Right atrium auricular region (tissue), 2 donors: ENCODE data around the gene NOD2. TPM values are rescaled to one million over a fixed set of nuclear protein-coding genes. Genes with fewer than 3 reads are reported as not detected.

Experiments used
- DNase-seq: peaks from one replicate; pipeline ENCODE4 v3.0.0-alpha.2; 2019; ENCODE audit warnings: low spot score
- H3K27ac ChIP-seq, 2 donors: fragments of 200-600 bp; sonication (generic); 1 replicate in 1 of 2; 2 replicates in 1 of 2; pipeline ENCODE4 v1.5.1; 2016 to 2019
- H3K27me3 ChIP-seq, 2 donors: fragments of 200-600 bp; sonication (generic); one replicate each; pipeline versions ENCODE4 v1.5.1 to v1.6.0; 2017 to 2019
- H3K36me3 ChIP-seq: fragments of 200-600 bp; sonication (generic); one replicate; pipeline ENCODE4 v1.5.1; 2016
- H3K4me1 ChIP-seq, 2 donors: fragments of 200-600 bp; sonication (generic); one replicate each; pipeline versions ENCODE4 v1.5.1 to v1.6.0; 2017 to 2019
- H3K4me3 ChIP-seq, 2 donors: fragments of 200-600 bp; sonication (generic); 1 replicate in 1 of 2; 2 replicates in 1 of 2; pipeline ENCODE4 v1.5.1; 2017 to 2019; ENCODE audit warnings: mild to moderate bottlenecking in 1 of 2, moderate library complexity in 1 of 2
- H3K9me3 ChIP-seq, 2 donors: fragments of 200-600 bp; sonication (generic); one replicate each; pipeline ENCODE4 v1.5.1; 2019
- total RNA-seq, 2 donors: library from RNA; depleted of rRNA; stranded (reverse); fragments of >200 nt; gene quantifications; one replicate each; pipeline ENCODE4 v1.1.0, GENCODE V29; 2016
- TF ChIP-seq, protein P1 (sequence below), 2 donors: fragments of 200-600 bp; sonication (generic); IDR thresholded peaks; one replicate each; pipeline ENCODE4 v1.5.1; 2019; ENCODE audit warnings: antibody characterized with exemption in 2 of 2

The NOD2 gene
- total RNA-seq, 2 donors from 2014 or later = 0.44 to 1.6 TPM

GRCh38 chr16:50733468-50733867, 40.1 kb downstream of the NOD2 start:
- TF ChIP-seq, protein P1, sequence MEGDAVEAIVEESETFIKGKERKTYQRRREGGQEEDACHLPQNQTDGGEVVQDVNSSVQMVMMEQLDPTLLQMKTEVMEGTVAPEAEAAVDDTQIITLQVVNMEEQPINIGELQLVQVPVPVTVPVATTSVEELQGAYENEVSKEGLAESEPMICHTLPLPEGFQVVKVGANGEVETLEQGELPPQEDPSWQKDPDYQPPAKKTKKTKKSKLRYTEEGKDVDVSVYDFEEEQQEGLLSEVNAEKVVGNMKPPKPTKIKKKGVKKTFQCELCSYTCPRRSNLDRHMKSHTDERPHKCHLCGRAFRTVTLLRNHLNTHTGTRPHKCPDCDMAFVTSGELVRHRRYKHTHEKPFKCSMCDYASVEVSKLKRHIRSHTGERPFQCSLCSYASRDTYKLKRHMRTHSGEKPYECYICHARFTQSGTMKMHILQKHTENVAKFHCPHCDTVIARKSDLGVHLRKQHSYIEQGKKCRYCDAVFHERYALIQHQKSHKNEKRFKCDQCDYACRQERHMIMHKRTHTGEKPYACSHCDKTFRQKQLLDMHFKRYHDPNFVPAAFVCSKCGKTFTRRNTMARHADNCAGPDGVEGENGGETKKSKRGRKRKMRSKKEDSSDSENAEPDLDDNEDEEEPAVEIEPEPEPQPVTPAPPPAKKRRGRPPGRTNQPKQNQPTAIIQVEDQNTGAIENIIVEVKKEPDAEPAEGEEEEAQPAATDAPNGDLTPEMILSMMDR (IDR thresholded peaks at IDR 0.05) = no peak
- Histone ChIP-seq H3K36me3 (no peaks in the 10 kb centered on the region), H3K9me3 (no peaks in the 10 kb centered on the region), H3K4me3 (no peak overlapping the region), H3K27me3 (no peaks in the 10 kb centered on the region), H3K27ac (no peak overlapping the region), H3K4me1 (no peaks in the 10 kb centered on the region)
- DNase-seq = no peak

DNA sequence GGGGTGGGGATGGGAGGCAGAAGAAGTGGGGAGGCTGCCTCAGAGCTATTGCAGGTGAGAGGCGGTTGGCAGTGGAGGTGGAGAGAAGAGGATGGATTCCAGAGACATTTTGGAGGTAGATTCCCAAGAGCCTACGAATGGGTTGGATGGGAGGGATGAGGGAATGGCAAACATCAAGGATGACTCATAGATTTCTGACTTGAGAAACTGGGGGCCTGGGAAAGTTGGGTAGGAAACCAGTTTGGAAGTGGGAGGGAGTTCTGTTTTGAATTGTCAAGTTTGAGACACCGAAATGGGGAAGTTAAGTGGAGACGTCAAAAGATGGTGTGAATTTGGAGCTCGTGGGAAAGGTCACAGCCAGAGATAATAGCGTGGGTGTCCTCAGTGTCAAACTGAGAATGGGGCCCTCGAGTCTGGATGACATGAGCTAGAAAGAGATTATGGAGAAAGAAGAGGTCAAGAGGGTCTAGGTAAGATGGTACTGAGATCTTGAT, 42.3 kb downstream of the NOD2 start:
- H3K27me3 ChIP-seq = no peaks in the 10 kb centered on the region
- no peak overlapping the region for H3K27ac ChIP-seq
- no peaks in the 10 kb centered on the region for H3K4me1 ChIP-seq
- H3K36me3 ChIP-seq = no peaks in the 10 kb centered on the region
- no peaks in the 10 kb centered on the region for H3K9me3 ChIP-seq
- TF ChIP-seq, protein P1 (IDR thresholded peaks at IDR 0.05) = no peak
- H3K4me3 ChIP-seq = no peak overlapping the region
- no peak for DNase-seq

GRCh38 chr16:50736448-50736847, 43.0 kb downstream of the NOD2 start:
- DNase-seq = no peak
- H3K27me3 ChIP-seq = no peaks in the 10 kb centered on the region
- H3K9me3 ChIP-seq = no peaks in the 10 kb centered on the region
- TF ChIP-seq, protein P1 (IDR thresholded peaks at IDR 0.05) = no peak
- H3K4me1 ChIP-seq = peaks cover 0 to 6% of the 10 kb centered on the region in 2 donors
- no peak overlapping the region for H3K4me3 ChIP-seq
- no peak overlapping the region for H3K27ac ChIP-seq
- H3K36me3 ChIP-seq = no peaks in the 10 kb centered on the region

- H3K9me3 ChIP-seq = no peaks in the 10 kb centered on the region
- H3K36me3 ChIP-seq = no peaks in the 10 kb centered on the region
- H3K27ac ChIP-seq = no peak overlapping the region
- H3K4me1 ChIP-seq = peaks cover 0 to 6% of the 10 kb centered on the region in 2 donors
- DNase-seq = no peak
- no peak overlapping the region for H3K4me3 ChIP-seq
- TF ChIP-seq, protein P1 (IDR thresholded peaks at IDR 0.05) = no peak
- H3K27me3 ChIP-seq = no peaks in the 10 kb centered on the region
Observed at GRCh38 chr16:50737420-50737959, 44.1 kb downstream of the NOD2 start.

DNA sequence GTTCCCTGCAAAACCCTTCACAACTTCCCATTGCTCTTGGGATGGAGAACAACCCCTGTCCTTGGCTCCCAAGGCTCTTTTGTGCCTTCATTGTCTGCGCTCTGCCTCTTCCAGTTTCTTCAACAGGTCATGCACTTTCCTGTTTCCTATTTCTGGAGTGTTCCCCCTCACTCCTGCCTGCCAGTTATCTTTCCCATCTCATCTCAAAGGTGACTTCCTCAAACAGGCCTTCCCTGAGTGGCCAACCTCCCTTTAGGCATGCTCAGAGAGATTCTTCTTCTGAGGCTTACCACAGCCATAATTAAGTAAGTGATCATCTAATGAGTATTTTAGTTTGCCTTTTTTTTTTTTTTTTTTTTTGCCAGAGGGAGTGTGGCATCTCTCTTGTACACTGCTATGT, 45.6 kb downstream of the NOD2 start:
- Histone ChIP-seq H3K4me1 (peaks cover 0 to 18% of the 10 kb centered on the region in 2 donors), H3K27ac (no peak overlapping the region), H3K36me3 (no peaks in the 10 kb centered on the region), H3K4me3 (no peak overlapping the region), H3K9me3 (no peaks in the 10 kb centered on the region), H3K27me3 (no peaks in the 10 kb centered on the region)
- TF ChIP-seq, protein P1 (IDR thresholded peaks at IDR 0.05) = no peak
- DNase-seq = no peak

GRCh38 chr16:50740736-50741135, 47.3 kb downstream of the NOD2 start:
- no peak for DNase-seq
- peak overlapping the region in 1 of 2 donors; percentile 53 for H3K4me3 ChIP-seq
- H3K27ac ChIP-seq = no peak overlapping the region
- TF ChIP-seq, protein P1 (IDR thresholded peaks at IDR 0.05) = no peak
- no peaks in the 10 kb centered on the region for H3K9me3 ChIP-seq
- peaks cover 0 to 20% of the 10 kb centered on the region in 2 donors for H3K4me1 ChIP-seq
- no peaks in the 10 kb centered on the region for H3K27me3 ChIP-seq
- H3K36me3 ChIP-seq = no peaks in the 10 kb centered on the region
